ENCODE measurements around the gene PDSS1. TPM values are rescaled to one million over a fixed set of nuclear protein-coding genes. Genes with fewer than 3 reads are reported as not detected.

Gene PDSS1
- polyA plus RNA-seq, 1 donor from 2014 or later, result 13.0 TPM

- Histone ChIP-seq H3K9me3 (ENCODE audit: low read length) (no peaks in the 10 kb centered on the region), H3K9me2 (ENCODE audit: insufficient read depth, low read length) (no peaks in the 10 kb centered on the region), H3K36me3 (ENCODE audit: insufficient read depth, low read length) (no peaks in the 10 kb centered on the region), H4K20me1 (ENCODE audit: insufficient read depth) (no peaks in the 10 kb centered on the region), H3K27ac (ENCODE audit: low read length) (no peak overlapping the region), H3K9ac (ENCODE audit: low read length) (no peak overlapping the region), H3K79me2 (replicated peaks; ENCODE audit: insufficient read depth, low read length) (no peaks in the 10 kb centered on the region), H3K27me3 (ENCODE audit: insufficient read depth, low read depth, low read length) (no peaks in the 10 kb centered on the region), H3F3A (ENCODE audit: insufficient read depth, low read length, poor library complexity, severe bottlenecking) (no peaks in the 10 kb centered on the region), H2AFZ (ENCODE audit: low read depth, low read length) (no peak overlapping the region), H3K4me3 (ENCODE audit: low read length) (no peak overlapping the region), H3K4me2 (ENCODE audit: low read length) (no peak overlapping the region)
- no peak for TF ChIP-seq MXI1 (conservative IDR thresholded peaks at IDR 0.05; ENCODE audit: poor library complexity, severe bottlenecking)
- no peak for TF ChIP-seq POLR2AphosphoS5 (IDR thresholded peaks at IDR 0.05)
- TF ChIP-seq EP300 (conservative IDR thresholded peaks at IDR 0.05; ENCODE audit: poor library complexity, severe bottlenecking), result no peak
- no peak for TF ChIP-seq EZH2 (IDR thresholded peaks at IDR 0.05; ENCODE audit: borderline replicate concordance, insufficient read depth, low read length, poor library complexity, severe bottlenecking)
- TF ChIP-seq SMC3 (conservative IDR thresholded peaks at IDR 0.05; ENCODE audit: poor library complexity), result no peak
- TF ChIP-seq, protein P1, sequence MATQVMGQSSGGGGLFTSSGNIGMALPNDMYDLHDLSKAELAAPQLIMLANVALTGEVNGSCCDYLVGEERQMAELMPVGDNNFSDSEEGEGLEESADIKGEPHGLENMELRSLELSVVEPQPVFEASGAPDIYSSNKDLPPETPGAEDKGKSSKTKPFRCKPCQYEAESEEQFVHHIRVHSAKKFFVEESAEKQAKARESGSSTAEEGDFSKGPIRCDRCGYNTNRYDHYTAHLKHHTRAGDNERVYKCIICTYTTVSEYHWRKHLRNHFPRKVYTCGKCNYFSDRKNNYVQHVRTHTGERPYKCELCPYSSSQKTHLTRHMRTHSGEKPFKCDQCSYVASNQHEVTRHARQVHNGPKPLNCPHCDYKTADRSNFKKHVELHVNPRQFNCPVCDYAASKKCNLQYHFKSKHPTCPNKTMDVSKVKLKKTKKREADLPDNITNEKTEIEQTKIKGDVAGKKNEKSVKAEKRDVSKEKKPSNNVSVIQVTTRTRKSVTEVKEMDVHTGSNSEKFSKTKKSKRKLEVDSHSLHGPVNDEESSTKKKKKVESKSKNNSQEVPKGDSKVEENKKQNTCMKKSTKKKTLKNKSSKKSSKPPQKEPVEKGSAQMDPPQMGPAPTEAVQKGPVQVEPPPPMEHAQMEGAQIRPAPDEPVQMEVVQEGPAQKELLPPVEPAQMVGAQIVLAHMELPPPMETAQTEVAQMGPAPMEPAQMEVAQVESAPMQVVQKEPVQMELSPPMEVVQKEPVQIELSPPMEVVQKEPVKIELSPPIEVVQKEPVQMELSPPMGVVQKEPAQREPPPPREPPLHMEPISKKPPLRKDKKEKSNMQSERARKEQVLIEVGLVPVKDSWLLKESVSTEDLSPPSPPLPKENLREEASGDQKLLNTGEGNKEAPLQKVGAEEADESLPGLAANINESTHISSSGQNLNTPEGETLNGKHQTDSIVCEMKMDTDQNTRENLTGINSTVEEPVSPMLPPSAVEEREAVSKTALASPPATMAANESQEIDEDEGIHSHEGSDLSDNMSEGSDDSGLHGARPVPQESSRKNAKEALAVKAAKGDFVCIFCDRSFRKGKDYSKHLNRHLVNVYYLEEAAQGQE (IDR thresholded peaks at IDR 0.05; ENCODE audit: borderline replicate concordance), result no peak
- no peak for TF ChIP-seq RAD21 (conservative IDR thresholded peaks at IDR 0.05)
- TF ChIP-seq TAF1 (IDR thresholded peaks at IDR 0.05; ENCODE audit: low read depth), result no peak
- TF ChIP-seq, protein P2, sequence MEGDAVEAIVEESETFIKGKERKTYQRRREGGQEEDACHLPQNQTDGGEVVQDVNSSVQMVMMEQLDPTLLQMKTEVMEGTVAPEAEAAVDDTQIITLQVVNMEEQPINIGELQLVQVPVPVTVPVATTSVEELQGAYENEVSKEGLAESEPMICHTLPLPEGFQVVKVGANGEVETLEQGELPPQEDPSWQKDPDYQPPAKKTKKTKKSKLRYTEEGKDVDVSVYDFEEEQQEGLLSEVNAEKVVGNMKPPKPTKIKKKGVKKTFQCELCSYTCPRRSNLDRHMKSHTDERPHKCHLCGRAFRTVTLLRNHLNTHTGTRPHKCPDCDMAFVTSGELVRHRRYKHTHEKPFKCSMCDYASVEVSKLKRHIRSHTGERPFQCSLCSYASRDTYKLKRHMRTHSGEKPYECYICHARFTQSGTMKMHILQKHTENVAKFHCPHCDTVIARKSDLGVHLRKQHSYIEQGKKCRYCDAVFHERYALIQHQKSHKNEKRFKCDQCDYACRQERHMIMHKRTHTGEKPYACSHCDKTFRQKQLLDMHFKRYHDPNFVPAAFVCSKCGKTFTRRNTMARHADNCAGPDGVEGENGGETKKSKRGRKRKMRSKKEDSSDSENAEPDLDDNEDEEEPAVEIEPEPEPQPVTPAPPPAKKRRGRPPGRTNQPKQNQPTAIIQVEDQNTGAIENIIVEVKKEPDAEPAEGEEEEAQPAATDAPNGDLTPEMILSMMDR (IDR thresholded peaks at IDR 0.05; ENCODE audit: poor library complexity, severe bottlenecking), result no peak
These were observed 17.1 kb downstream of the PDSS1 start for GRCh38 chr10:26714415-26715136.

DNA sequence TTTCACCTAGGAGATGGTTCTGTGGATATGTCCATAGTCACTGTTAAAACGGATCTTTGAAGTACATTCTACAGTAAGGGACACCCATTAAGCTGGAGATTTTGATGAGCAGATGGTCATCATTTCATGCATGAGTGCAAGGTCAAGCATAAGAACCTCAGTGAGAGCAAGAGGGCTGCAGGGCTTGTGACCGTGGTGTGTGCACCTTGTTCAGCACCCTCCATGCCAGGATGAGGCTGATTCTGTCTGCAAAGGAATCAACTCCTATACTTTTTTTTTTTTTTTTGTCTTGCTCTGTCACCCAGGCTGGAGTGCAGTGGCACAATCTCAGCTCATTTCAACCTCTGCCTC lies 17.6 kb downstream of the PDSS1 start:
- Histone ChIP-seq H3K27me3 (ENCODE audit: insufficient read depth, low read depth, low read length) (no peaks in the 10 kb centered on the region), H3K9ac (ENCODE audit: low read length) (no peak overlapping the region), H3K4me3 (ENCODE audit: low read length) (no peak overlapping the region), H3K9me2 (ENCODE audit: insufficient read depth, low read length) (no peaks in the 10 kb centered on the region), H3F3A (ENCODE audit: insufficient read depth, low read length, poor library complexity, severe bottlenecking) (no peaks in the 10 kb centered on the region), H4K20me1 (ENCODE audit: insufficient read depth) (no peaks in the 10 kb centered on the region), H3K79me2 (replicated peaks; ENCODE audit: insufficient read depth, low read length) (no peaks in the 10 kb centered on the region), H3K36me3 (ENCODE audit: insufficient read depth, low read length) (no peaks in the 10 kb centered on the region), H2AFZ (ENCODE audit: low read depth, low read length) (no peak overlapping the region), H3K9me3 (ENCODE audit: low read length) (no peaks in the 10 kb centered on the region), H3K4me2 (ENCODE audit: low read length) (no peak overlapping the region), H3K27ac (ENCODE audit: low read length) (no peak overlapping the region)
- no peak for TF ChIP-seq SMC3 (conservative IDR thresholded peaks at IDR 0.05; ENCODE audit: poor library complexity)
- TF ChIP-seq TAF1 (IDR thresholded peaks at IDR 0.05; ENCODE audit: low read depth), result no peak
- no peak for TF ChIP-seq MXI1 (conservative IDR thresholded peaks at IDR 0.05; ENCODE audit: poor library complexity, severe bottlenecking)
- TF ChIP-seq, protein P1 (IDR thresholded peaks at IDR 0.05; ENCODE audit: borderline replicate concordance), result no peak
- no peak for TF ChIP-seq EZH2 (IDR thresholded peaks at IDR 0.05; ENCODE audit: borderline replicate concordance, insufficient read depth, low read length, poor library complexity, severe bottlenecking)
- TF ChIP-seq POLR2AphosphoS5 (IDR thresholded peaks at IDR 0.05), result no peak
- TF ChIP-seq, protein P2 (IDR thresholded peaks at IDR 0.05; ENCODE audit: poor library complexity, severe bottlenecking), result no peak
- TF ChIP-seq RAD21 (conservative IDR thresholded peaks at IDR 0.05), result no peak
- no peak for TF ChIP-seq EP300 (conservative IDR thresholded peaks at IDR 0.05; ENCODE audit: poor library complexity, severe bottlenecking)
